ENCODE results near the gene NUTF2.

Gene NUTF2

GRCh38 chr16:67846320-67847063 is at the start of gene NUTF2:
NUTF2 (plus strand) TSS chr16:67846933; CDS start chr16:67865131, 18,198 bp downstream.
- in situ Hi-C loops (cut with MboI; ENCODE audit: low sequenced_read_pairs) = no loop called here

DNA sequence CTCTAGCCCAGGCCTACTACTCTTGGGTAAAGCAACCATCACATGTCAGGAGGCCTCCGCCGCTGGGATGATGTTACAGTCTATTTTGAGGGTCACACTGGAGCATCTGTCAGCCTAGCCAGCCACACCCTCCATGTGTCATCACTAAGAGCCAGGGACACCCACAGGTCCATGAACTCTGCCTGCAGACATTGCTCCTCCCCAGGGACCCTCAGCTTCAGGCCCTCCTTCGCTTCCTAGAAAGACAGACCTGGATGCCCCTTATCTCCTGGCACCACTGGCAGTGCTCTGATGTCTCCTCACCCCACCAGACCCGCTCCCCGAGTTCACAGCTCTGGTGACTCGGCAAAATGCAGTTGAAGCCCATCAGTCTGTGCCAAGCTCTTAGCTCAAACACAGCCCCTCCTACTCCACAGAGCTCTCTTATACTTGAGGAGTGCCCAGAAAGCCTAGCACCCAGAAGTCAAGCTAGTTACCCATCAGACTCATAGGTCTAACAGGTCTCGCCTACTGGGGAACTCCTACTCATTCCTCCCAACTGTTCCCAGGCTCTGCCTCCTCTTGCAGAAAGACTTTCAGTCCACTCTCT is 46.3 kb upstream of the NUTF2 start:
- in situ Hi-C loops (cut with MboI; ENCODE audit: low sequenced_read_pairs) = no loop called here

DNA sequence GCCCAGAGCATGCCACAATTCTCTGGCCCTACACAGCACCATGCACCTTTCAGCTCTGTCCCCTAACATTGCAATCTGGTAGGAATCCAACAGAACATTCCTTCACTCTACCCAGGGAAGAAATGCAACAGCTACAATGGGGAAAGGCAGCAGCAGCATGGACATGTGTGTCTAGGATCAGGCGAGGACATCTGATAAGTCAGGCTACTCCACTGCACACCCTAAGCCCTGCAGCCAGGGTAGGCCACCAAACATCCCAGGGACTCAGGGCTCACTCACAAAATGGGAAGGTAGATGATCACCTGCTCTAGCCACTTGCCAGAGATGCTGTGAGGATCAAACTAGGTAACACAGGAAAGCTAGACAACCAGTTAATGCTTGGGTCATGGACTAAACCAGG is 45.5 kb upstream of the NUTF2 start:
- in situ Hi-C loops (cut with MboI; ENCODE audit: low sequenced_read_pairs) = no loop called here

DNA sequence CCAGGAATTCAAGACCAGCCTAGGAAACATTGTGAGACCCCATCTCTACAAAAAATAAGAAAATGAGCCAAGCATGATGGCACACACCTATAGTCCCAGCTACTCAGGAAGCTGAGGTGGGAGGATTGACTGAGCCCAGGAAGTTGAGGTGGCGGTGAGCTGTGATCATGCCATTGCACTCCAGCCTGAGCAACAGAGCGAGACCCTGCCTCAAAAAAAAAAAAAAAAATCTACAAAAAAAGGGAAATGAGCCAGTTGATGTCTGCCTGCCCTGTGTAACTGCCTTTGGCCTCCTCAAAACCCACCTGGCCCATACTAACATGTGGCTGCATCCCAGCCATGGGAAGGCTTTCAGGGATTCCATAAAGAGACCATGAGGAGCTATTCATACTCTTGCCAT is 44.9 kb upstream of the NUTF2 start:
- in situ Hi-C loops (cut with MboI; ENCODE audit: low sequenced_read_pairs) = no loop called here

DNA sequence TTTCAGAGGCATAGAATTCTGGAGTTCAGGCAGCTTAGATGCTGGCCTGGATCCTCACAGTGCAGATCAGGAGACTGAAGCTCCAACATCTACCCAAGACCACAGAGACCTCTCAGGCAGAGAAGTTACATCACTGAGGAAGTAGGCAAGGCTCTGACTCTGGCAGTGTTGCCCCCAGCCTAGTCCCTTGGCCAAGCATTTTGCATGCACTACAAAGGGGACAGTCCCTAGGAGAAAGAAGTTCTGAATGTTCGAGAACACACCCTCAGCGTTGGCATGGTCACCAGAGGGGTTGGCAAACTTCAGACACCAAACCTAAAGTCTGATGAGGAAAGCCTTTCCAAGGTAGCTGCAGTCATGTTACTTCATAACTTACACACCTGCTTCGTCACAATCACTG is 42.8 kb upstream of the NUTF2 start:
- in situ Hi-C loops (cut with MboI; ENCODE audit: low sequenced_read_pairs) = no loop called here

- in situ Hi-C loops (cut with MboI; ENCODE audit: low sequenced_read_pairs) = no loop called here
These were observed 41.7 kb upstream of the NUTF2 start for GRCh38 chr16:67804853-67805542.

GRCh38 chr16:67805718-67806427 is 40.9 kb upstream of the NUTF2 start:
- in situ Hi-C loops (cut with MboI; ENCODE audit: low sequenced_read_pairs) = no loop called here

- in situ Hi-C loops (cut with MboI; ENCODE audit: low sequenced_read_pairs) = no loop called here
These were observed 40.1 kb upstream of the NUTF2 start, which contains the start of the genes RANBP10 and TSNAXIP1 for GRCh38 chr16:67806428-67807147. RANBP10 (minus strand) TSS chr16:67806560; CDS start chr16:67806536, 24 bp downstream. TSNAXIP1 (plus strand) TSS chr16:67806889; CDS start chr16:67807150, 261 bp downstream.

DNA sequence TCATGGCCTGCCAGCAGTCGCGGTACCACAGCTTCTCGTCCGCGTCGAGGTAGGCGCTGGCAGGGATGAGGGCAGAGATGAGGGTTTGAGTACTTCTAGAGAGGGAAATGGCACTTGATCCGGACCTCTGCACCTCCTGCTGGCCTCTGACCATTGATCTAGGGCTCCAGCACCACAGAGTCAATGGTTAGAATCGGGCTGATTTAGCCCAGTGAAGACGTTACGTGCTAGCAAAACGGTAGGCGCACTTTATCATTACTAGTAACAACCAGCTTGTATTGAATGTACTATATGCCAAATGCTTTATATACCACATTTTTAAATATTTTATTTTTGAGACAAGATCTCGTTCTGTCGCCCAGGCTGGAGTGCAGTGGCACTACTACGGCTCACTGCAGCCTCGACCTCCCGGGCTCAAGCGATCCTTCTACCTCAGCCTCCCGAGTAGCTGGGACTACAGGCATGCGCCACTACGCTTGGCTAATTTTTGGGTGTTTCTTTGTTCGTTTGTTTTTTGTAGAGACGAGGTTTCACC is 39.5 kb upstream of the NUTF2 start:
- in situ Hi-C loops (cut with MboI; ENCODE audit: low sequenced_read_pairs) = no loop called here

GRCh38 chr16:67811899-67812298 is 34.8 kb upstream of the NUTF2 start:
- in situ Hi-C loops (cut with MboI; ENCODE audit: low sequenced_read_pairs) = no loop called here

- in situ Hi-C loops (cut with MboI; ENCODE audit: low sequenced_read_pairs) = no loop called here
These were observed 32.2 kb upstream of the NUTF2 start for GRCh38 chr16:67814567-67814966.

DNA sequence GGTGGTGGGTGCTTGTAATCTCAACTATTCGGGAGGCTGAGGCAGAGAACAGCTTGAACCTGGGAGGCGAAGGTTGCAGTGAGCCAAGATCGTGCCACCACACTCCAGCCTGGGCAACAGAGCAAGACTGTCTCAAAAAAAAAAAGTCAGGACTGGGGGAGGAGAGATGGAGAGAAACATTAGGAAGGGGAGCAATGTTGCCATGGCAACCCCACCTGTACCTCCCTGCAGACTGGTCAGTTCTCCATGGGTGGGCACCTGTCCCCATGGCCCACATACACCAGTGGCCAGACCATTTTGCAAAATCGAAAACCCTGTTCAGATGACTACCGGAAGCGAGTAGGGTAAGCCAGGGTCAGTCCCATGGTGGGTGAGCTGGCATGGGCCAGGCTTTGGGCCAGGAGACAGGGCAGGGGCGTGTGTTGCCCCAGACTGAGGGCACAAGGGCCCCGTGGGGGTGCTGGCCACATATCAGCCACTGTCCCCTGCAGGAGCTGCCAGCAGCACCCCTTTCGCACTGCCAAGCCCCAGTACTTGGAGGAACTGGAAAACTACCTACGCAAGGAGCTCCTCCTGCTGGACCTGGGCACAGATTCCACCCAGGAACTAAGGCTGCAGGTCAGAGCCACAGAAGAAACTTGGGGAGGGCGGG is 26.0 kb upstream of the NUTF2 start:
- in situ Hi-C loops (cut with MboI; ENCODE audit: low sequenced_read_pairs) = no loop called here

DNA sequence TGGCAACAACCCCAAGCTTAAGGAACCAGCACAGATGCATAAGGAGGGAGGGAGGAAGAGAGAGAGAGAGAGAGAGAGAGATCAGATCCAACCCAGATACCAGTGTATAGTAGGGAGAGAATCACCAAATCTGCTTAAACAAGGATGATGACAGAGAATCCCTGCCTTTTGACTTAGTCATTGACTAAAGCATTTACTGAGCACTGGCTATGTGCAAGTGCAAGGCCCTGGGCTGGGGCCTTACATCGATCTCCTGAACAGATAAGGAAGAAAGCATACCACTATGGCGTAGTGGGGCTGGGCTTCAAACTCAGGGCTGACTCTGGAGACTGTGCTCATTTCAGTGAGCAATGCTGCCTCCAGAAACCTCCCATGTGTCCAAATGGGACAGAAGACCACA is 24.2 kb upstream of the NUTF2 start:
- in situ Hi-C loops (cut with MboI; ENCODE audit: low sequenced_read_pairs) = no loop called here

DNA sequence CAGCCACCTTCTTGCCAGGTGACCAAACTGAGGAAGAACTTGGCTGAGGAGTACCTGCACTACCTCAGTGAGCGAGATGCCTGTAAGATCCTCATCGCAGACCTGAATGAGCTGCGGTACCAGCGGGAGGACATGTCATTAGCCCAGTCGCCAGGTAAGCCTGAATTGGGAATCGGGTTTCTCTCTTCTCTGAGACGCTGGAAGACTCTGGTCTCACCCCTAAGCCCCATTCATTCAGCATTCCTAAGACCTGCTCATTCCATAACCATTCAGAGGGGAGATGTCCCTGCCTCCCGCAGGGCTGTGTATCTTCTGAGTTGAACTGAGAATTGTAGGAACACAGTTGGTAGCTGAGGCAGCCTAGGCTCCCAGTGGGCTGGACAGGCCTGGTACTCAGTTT is 21.6 kb upstream of the NUTF2 start:
- in situ Hi-C loops (cut with MboI; ENCODE audit: low sequenced_read_pairs) = no loop called here

DNA sequence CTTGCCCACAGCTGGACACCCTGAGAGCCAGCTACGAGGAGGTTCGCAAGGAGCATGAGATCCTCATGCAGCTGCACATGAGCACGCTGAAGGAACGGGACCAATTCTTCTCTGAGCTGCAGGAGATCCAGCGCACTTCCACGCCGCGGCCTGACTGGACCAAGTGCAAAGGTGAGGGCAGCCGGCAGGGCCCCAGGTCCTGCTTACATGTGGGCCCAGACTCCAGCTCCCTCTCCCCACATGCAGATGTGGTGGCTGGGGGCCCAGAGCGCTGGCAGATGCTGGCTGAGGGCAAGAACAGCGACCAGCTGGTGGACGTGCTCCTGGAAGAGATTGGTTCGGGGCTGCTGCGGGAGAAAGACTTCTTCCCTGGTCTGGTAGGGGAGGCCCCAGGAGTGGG is 20.8 kb upstream of the NUTF2 start:
- in situ Hi-C loops (cut with MboI; ENCODE audit: low sequenced_read_pairs) = no loop called here

DNA sequence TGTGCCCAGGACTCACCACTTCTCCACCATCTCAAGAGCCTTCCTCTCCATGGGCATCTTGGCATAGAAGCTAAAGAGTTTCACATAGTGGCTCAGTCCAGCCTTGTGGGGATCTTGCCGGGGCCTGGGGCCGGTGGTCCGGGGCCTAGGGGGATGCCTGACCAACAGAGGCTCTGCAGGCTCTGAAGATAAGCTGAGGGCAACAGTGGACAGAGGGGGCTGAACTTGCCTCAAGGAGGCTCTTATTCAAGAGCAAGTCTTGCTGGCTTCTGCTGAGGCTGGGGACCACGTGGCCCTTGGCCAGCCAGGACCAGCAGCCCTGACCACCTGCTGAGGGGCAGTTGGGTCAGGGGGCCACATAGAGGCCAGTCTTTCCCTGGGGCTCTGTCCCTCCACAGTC is 18.1 kb upstream of the NUTF2 start:
- in situ Hi-C loops (cut with MboI; ENCODE audit: low sequenced_read_pairs) = no loop called here

GRCh38 chr16:67833030-67833414 is 13.7 kb upstream of the NUTF2 start:
- in situ Hi-C loops (cut with MboI; ENCODE audit: low sequenced_read_pairs) = no loop called here

- in situ Hi-C loops (cut with MboI; ENCODE audit: low sequenced_read_pairs) = no loop called here
These were observed 13.1 kb upstream of the NUTF2 start for GRCh38 chr16:67833415-67834241.

DNA sequence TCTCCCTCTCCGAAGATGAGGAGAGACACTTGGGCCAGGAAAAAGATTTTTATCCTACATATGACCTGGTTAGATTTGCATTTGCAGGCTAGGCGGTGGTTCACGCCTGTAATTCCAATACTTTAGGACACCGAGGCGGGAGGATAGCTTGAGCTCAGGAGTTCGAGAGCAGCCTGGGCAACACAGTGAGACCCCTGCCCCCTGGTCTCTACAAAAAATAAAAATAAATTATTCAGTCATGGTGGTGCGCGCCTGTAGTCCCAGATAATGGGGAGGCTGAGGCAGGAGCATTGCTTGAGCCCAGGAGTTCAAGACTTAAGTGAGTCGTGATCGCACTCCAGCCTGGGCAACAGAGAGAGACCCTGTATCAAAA is 12.5 kb upstream of the NUTF2 start:
- in situ Hi-C loops (cut with MboI; ENCODE audit: low sequenced_read_pairs) = no loop called here

Data from hTERT RPE-1 (cell line).